GM10248 (cell line): ENCODE results near the gene DCBLD1.

ENCODE experiments used
- CTCF ChIA-PET: fragments of 300-600 bp; sonication (Branson Sonifier 250); formaldehyde crosslinking; extraction: SDS; loops from one replicate; lab custom pipeline; 2021; ENCODE audit warnings: antibody characterized with exemption; lab: Yijun Ruan, JAX
- POLR2A ChIA-PET: fragments of 350-650 bp; sonication (Branson Sonifier 250); formaldehyde crosslinking; extraction: SDS; loops from one replicate; lab custom pipeline; 2020; ENCODE audit warnings: antibody characterized with exemption; lab: Yijun Ruan, JAX
- DNase-seq: peaks from one replicate; pipeline ENCODE4 v3.0.0; 2012; ENCODE audit errors: extremely low spot score
- TF ChIP-seq, protein P1 (sequence below): IDR thresholded peaks from 2 replicates; pipeline ENCODE4 v1.5.1; 2012; ENCODE audit warnings: mild to moderate bottlenecking, low read depth; ENCODE audit errors: extremely low read depth, missing control alignments, control extremely low read depth

The DCBLD1 gene

DNA sequence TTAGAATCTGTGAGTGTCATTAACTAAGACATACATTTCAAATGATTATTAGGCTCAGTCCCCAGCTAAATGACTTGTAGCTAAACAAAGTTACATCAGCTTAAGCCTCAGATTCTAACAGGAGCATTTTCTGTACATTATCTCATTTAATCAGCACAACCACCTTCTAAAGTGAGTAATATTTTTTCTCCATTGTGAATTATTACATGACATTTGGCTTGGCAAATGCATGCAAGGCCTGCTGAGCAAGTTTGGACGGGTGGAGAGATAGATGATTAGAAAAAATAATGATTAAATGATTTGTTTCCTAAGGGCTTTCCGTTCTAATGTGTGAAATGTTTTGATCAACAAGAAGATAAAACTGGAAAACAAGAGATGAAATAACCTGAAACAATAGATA lies 20.7 kb downstream of the DCBLD1 start:
- CTCF ChIA-PET, result no interaction called here
- POLR2A ChIA-PET, result no interaction called here
- TF ChIP-seq, protein P1, sequence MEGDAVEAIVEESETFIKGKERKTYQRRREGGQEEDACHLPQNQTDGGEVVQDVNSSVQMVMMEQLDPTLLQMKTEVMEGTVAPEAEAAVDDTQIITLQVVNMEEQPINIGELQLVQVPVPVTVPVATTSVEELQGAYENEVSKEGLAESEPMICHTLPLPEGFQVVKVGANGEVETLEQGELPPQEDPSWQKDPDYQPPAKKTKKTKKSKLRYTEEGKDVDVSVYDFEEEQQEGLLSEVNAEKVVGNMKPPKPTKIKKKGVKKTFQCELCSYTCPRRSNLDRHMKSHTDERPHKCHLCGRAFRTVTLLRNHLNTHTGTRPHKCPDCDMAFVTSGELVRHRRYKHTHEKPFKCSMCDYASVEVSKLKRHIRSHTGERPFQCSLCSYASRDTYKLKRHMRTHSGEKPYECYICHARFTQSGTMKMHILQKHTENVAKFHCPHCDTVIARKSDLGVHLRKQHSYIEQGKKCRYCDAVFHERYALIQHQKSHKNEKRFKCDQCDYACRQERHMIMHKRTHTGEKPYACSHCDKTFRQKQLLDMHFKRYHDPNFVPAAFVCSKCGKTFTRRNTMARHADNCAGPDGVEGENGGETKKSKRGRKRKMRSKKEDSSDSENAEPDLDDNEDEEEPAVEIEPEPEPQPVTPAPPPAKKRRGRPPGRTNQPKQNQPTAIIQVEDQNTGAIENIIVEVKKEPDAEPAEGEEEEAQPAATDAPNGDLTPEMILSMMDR, result no peak
- no peak for DNase-seq

DNA sequence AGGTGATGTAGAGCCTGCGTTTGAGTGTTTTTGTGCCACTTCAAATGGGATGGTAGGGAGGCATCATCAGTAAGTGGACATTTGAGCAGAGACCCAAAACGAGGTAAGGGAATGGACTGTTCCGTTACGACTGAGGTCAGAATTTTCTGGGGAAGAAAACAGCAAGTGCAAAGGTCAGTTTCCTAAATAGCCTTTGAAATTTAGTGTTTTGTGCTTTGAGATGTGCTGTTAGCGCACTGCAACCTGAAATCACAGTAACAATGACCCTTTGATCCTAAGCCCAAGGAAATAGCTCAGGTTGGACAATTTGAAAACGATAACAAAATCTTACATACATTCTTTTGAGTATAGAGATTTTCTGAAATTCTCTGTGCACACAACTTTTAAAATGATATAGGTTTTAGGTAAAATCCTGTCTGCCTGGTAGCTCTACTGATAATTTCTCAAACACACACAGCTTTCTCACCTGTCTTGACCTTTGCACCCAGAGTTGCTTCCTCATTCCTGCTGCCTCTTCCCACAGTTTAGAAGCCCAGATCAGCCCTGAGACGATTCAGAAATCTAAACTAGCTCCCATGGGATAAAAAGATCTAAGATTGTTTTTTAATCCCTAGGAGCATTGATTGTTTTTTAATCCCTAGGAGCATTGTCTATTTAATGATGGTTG lies 22.1 kb downstream of the DCBLD1 start:
- TF ChIP-seq, protein P1, result no peak
- no peak for DNase-seq
- ChIA-PET CTCF (interaction anchor here (1.0 to 2.1 kb wide), 5 partner anchors 8 to 74 kb away, joined by 3 to 5 read pairs (median 4); no protein-coding TSS in a partner anchor), POLR2A (no interaction called here)

DNA sequence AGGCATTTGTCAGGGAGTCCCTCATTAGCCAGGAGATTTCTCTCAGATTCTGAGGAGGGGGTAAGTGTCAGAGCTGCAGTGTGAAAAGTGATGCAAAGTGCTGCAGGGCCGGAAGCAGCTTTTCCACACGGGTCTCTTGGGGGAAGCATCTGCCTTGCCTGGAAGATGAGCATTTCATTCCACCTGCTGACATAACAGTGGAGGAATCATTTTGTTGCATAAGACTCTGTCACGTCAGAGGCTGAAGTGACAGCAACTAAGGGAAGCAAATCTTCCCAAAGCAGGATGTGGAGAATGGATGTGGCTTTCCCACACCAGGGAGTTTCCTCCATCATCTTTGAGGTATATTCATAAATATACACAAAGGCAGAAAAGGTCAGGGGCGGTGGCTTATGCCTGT lies 22.8 kb downstream of the DCBLD1 start:
- TF ChIP-seq, protein P1, result no peak
- no peak for DNase-seq
- POLR2A ChIA-PET, result no interaction called here
- CTCF ChIA-PET, result interaction anchor here (0.8 to 2.1 kb wide), 6 partner anchors 9 to 73 kb away, joined by 3 to 5 read pairs (median 4); no protein-coding TSS in a partner anchor

DNA sequence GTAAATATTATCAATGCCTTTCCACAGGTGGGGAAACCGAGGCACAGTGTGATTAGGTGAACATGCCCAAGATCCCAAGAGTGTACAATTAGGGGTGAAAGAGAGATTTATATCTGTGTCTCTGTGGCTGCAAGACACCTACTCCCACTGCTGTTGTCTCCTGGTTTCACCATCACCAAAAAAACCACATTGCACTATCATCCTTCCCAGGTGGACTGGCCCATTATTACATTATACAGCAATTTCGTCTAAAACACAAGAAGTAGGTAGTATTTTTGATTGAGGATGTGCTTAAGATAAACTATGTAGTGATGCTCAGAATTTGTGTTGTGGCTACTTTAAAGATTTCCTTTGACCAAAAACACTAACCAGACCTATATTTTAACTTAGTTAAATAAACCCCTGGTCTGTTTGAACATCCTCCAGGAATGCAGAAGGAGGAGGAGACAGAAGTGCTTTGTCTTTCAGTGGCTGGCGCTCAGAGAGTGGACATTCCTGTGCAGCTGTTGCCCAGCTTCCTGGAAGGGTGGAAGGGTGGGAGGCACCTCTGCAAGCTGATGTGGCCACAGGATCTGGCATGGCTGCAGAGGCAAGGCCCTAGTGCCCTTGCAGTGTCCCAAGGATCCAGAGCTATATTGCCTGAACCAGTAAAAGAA lies 23.8 kb downstream of the DCBLD1 start:
- POLR2A ChIA-PET, result no interaction called here
- DNase-seq, result no peak
- CTCF ChIA-PET, result interaction anchor here (2.0 to 2.1 kb wide), 3 partner anchors 10 to 17 kb away, joined by 4 to 5 read pairs (median 4); no protein-coding TSS in a partner anchor
- TF ChIP-seq, protein P1, result no peak

DNA sequence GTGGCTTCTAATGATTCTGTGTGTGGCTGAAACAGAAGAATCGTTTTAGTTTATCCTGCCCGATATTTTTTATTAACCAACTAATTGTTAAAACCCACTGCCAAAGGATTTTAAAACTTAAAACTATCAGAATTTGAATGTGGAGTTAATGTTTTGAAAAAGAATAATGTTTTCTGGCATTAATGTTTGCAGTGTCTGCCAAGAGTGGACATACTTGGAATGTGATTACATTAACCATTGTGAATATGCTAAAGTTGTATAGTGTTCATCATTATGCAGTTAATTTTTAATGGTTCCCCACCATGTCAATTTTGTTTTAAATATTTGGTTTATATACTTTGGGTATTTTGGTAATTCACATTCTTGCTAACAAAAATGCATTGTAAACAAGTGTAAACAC lies 24.4 kb downstream of the DCBLD1 start:
- TF ChIP-seq, protein P1, result no peak
- CTCF ChIA-PET, result no interaction called here
- no peak for DNase-seq
- POLR2A ChIA-PET, result no interaction called here

DNA sequence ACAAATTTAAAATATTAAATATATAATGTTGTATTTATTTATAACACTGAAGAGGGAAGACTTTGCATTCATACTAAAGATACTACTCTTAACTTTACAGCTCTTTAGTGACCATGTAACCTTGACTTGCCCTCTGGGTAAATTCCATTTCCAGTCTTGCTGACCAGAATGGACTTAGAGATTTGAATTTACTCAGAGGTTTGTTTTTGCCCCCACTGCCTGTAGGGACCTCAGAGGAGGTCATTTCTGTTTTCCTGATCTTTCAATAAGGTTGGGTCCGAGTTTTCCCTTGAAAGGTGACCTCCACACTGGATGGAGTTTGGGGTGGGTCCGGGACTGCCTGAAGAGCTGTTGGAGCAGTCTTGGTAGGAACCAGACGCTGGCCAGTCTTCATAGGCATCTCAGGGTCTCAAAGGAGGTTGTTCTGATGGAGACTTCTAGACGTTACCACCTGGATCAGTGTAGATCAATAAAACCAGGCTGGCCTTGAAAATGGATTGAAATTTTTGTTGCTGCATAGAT lies 26.0 kb downstream of the DCBLD1 start:
- DNase-seq, result no peak
- ChIA-PET POLR2A (no interaction called here), CTCF (interaction anchor here (1.0 to 1.5 kb wide), 3 partner anchors 12 to 59 kb away, joined by 3 read pairs; no protein-coding TSS in a partner anchor)
- TF ChIP-seq, protein P1, result no peak
